Mucosa of stomach (tissue), 1 donor: Measurements from ENCODE around the gene TRIM67.

Experiments used
- H3K27me3 ChIP-seq: one replicate; pipeline ENCODE4 v1.7.0; 2013; ENCODE audit warnings: mild to moderate bottlenecking, low read length; ENCODE audit not compliant: control insufficient read depth, insufficient read depth
- H3K36me3 ChIP-seq: one replicate; pipeline ENCODE4 v1.7.0; 2013; ENCODE audit warnings: low read length; ENCODE audit not compliant: control insufficient read depth, insufficient read depth
- H3K4me1 ChIP-seq: one replicate; pipeline ENCODE4 v1.7.0; 2013; ENCODE audit warnings: mild to moderate bottlenecking, low read length; ENCODE audit not compliant: control insufficient read depth, insufficient read depth
- H3K4me3 ChIP-seq: one replicate; pipeline ENCODE4 v1.7.0; 2013; ENCODE audit warnings: low read length
- H3K9ac ChIP-seq: one replicate; pipeline ENCODE4 v1.7.0; 2013; ENCODE audit warnings: mild to moderate bottlenecking, low read length, moderate library complexity
- H3K9me3 ChIP-seq: one replicate; pipeline ENCODE4 v1.7.0; 2013; ENCODE audit warnings: mild to moderate bottlenecking, low read length, moderate library complexity; ENCODE audit not compliant: control insufficient read depth
- donor health status: Pancreatic carcinoma.

Gene TRIM67

DNA sequence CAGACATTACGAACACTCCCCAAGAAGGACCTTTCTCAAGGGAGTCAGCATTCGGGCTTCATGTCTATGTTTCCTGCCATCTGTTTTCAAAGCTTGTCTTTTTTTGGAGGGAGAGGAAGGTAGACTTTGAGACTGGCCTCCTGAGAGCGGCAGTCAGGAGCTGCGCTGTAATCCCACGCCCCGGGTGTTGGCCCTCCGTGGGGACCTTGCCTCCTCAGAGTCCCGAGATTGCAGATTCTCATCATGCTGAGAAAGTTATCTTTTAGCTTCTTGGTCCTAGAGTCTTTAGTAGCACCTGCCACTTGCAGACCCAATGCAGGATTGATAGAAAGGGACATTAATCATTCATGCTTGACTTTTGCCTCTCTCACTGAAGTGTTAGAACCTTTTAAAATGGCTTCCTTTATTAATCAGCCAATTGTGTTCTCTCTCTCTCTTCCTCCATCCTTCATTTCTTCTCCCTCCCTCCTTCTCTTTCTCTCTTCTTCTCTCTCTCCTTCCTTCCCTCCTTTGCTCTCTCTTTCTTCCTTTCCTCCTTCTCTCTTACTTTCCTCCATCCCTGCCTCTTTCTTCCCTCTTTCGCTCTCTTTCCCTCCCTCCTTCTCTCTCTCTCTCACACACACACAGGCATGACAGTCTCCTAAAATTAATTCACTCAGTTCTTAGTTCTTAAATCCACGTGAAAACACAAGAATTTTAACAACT lies 54.0 kb downstream of the TRIM67 start:
- H3K27me3 ChIP-seq: peaks cover 4% of the 10 kb centered on the region
- H3K9me3 ChIP-seq: no peaks in the 10 kb centered on the region
- no peak overlapping the region for H3K4me3 ChIP-seq

GRCh38 chr1:231216498-231216897 lies 54.6 kb downstream of the TRIM67 start:
- peaks cover 4% of the 10 kb centered on the region for H3K27me3 ChIP-seq
- no peak overlapping the region for H3K9ac ChIP-seq
- no peaks in the 10 kb centered on the region for H3K36me3 ChIP-seq
- H3K9me3 ChIP-seq: no peaks in the 10 kb centered on the region
- no peak overlapping the region for H3K4me3 ChIP-seq
- peaks cover 12% of the 10 kb centered on the region for H3K4me1 ChIP-seq

More for the DNA sequence above, 54.0 kb downstream of the TRIM67 start:
- Histone ChIP-seq H3K9ac (no peak overlapping the region), H3K36me3 (no peaks in the 10 kb centered on the region), H3K4me1 (peaks cover 12% of the 10 kb centered on the region)

DNA sequence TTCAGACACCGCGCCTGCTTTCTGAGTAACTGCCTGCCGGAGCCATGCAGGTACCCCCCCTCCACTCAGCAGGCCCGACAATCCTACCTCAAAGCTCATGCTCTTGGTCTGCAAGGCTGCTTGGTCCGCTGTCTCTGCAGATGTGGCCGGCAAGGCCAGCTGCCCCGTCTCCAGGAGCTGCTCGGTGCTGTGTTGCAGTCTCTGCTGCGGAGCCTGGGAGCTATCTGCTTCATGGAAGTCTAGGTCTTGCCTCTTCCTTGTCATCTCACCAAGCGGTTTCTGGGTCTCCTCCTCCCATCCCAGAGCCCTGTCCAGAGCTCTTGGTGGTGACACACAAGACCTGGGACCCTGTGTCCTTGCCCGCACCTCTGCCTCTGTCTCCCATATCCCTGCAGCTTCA lies 55.2 kb downstream of the TRIM67 start:
- no peaks in the 10 kb centered on the region for H3K36me3 ChIP-seq
- H3K27me3 ChIP-seq: peaks cover 4% of the 10 kb centered on the region
- no peaks in the 10 kb centered on the region for H3K9me3 ChIP-seq
- no peak overlapping the region for H3K4me3 ChIP-seq
- H3K9ac ChIP-seq: no peak overlapping the region
- H3K4me1 ChIP-seq: peaks cover 12% of the 10 kb centered on the region

GRCh38 chr1:231218078-231218477 lies 56.2 kb downstream of the TRIM67 start:
- Histone ChIP-seq H3K4me1 (peaks cover 12% of the 10 kb centered on the region), H3K9me3 (no peaks in the 10 kb centered on the region), H3K27me3 (peaks cover 4% of the 10 kb centered on the region), H3K4me3 (no peak overlapping the region), H3K9ac (no peak overlapping the region), H3K36me3 (no peaks in the 10 kb centered on the region)

DNA sequence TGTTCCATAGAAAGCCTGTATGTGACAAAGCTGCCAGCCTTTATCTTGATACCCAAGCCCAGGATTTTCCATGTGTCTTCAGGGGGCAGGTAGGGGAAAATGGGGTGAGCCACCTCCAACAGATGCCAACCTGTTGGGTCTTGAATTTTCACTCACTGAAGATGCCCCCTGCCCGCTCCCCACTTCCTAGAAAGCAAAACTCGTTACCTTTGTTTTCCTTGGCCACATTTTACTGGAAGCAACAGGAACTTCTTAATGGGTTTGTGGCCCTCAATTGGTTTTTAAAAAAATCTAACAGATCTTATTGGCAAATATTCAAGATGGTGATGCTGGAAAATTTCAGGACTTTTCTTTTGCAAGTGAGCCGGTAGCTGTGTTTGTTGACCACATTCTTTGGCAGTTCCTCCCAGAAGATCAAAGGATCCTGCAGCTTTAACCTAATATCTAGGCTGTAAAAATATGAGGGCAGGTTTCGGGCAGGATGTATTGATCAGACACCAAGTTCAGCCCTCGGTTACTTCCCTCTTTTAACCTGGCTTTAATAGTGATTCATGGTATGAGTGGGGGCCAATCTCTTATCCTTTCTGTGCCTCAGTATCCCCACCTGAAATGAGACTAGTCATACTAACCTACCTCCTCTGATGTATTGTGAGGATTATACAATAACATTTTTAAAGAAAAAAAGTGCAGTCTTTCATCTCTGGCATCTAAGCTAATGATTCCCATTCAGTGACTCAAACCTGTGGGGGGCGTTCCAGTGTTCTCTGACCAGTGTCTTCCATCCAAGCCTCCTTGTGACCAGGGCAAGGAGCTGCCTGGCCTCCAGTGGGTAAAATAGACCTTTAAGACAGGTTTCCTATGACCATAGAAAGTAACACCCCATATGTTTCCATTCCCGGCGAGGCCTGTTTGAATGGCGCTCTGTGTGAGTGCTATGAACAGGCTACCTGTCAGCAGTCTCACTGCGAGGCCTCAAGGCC lies 57.9 kb downstream of the TRIM67 start:
- H3K9ac ChIP-seq: no peak overlapping the region
- peaks cover 5% of the 10 kb centered on the region for H3K36me3 ChIP-seq
- H3K4me3 ChIP-seq: no peak overlapping the region
- H3K27me3 ChIP-seq: peaks cover 4% of the 10 kb centered on the region
- peaks cover 12% of the 10 kb centered on the region for H3K4me1 ChIP-seq
- no peaks in the 10 kb centered on the region for H3K9me3 ChIP-seq

- Histone ChIP-seq H3K36me3 (peaks cover 8% of the 10 kb centered on the region), H3K9ac (no peak overlapping the region), H3K9me3 (no peaks in the 10 kb centered on the region), H3K4me3 (no peak overlapping the region), H3K4me1 (peaks cover 12% of the 10 kb centered on the region), H3K27me3 (peaks cover 4% of the 10 kb centered on the region)
These were observed 58.9 kb downstream of the TRIM67 start for GRCh38 chr1:231220801-231221200.

DNA sequence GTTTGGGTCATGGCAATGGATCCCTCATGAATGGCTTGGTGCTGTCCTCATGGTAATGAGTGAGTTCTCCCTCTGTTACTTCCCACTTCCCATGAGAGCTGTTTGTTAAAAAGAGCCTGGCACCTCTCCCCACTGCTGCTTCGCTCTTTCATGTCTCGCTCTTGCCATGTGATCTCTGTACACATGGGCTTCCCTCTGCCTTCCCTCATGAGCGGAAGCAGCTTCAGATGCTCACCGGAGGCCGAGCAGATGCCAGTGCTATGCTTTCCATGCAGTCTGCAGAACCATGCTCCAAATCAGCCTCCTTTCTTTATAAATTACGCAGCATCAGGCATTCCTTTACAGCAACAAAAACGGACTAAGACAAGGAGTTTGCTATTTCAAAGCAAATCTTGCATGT lies 64.3 kb downstream of the TRIM67 start:
- Histone ChIP-seq H3K4me1 (no peaks in the 10 kb centered on the region), H3K4me3 (no peak overlapping the region), H3K27me3 (no peaks in the 10 kb centered on the region), H3K9me3 (no peaks in the 10 kb centered on the region), H3K36me3 (peaks cover 8% of the 10 kb centered on the region), H3K9ac (no peak overlapping the region)

GRCh38 chr1:231231511-231231910 lies 69.7 kb downstream of the TRIM67 start:
- H3K4me3 ChIP-seq: no peak overlapping the region
- no peaks in the 10 kb centered on the region for H3K36me3 ChIP-seq
- H3K27me3 ChIP-seq: no peaks in the 10 kb centered on the region
- no peak overlapping the region for H3K9ac ChIP-seq
- no peaks in the 10 kb centered on the region for H3K9me3 ChIP-seq
- peaks cover 33% of the 10 kb centered on the region for H3K4me1 ChIP-seq

- Histone ChIP-seq H3K4me3 (no peak overlapping the region), H3K27me3 (no peaks in the 10 kb centered on the region), H3K4me1 (peaks cover 43% of the 10 kb centered on the region), H3K9me3 (no peaks in the 10 kb centered on the region), H3K9ac (no peak overlapping the region), H3K36me3 (no peaks in the 10 kb centered on the region)
These were observed 71.2 kb downstream of the TRIM67 start for GRCh38 chr1:231232870-231233734.

- no peak overlapping the region for H3K4me3 ChIP-seq
- peaks cover 5% of the 10 kb centered on the region for H3K36me3 ChIP-seq
These were observed 72.0 kb downstream of the TRIM67 start for GRCh38 chr1:231233735-231234417.

DNA sequence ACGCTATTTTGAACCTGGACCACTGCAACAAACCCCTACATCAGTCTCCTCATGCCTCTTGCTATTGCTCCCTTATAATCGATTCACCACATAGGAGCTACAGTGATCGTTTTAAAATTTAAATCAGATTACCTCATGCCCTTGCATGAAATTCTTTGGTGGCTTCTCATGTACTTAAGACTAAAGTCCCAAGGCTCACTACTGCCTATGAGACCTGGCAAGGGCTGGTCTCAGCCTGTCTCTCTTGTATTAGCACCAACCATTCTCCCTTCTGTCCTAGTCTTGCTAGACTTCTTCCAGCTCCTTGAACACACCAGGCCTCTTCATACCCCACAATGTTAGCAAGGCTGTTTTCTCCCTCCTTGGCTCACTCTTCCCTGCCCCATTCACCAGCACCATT lies 72.6 kb downstream of the TRIM67 start:
- peaks cover 43% of the 10 kb centered on the region for H3K4me1 ChIP-seq
- no peak overlapping the region for H3K4me3 ChIP-seq
- H3K27me3 ChIP-seq: no peaks in the 10 kb centered on the region
- H3K36me3 ChIP-seq: peaks cover 5% of the 10 kb centered on the region
- H3K9me3 ChIP-seq: no peaks in the 10 kb centered on the region
- peak overlapping the region; percentile 9 for H3K9ac ChIP-seq

More at GRCh38 chr1:231233735-231234417, 72.0 kb downstream of the TRIM67 start:
- Histone ChIP-seq H3K27me3 (no peaks in the 10 kb centered on the region), H3K9ac (no peak overlapping the region), H3K4me1 (peaks cover 43% of the 10 kb centered on the region), H3K9me3 (no peaks in the 10 kb centered on the region)
